Suprapubic skin (tissue), 3 donors: ENCODE results near the gene IGLL5.

ENCODE experiments used
- EP300 ChIP-seq: sonication (generic); formaldehyde crosslinking; IDR thresholded peaks from one replicate; pipeline ENCODE4 v1.6.1; 2017; ENCODE audit warnings: antibody characterized with exemption
- POLR2A ChIP-seq, 2 donors: fragments of 450-650 bp; IDR thresholded peaks; one replicate each; pipeline ENCODE4 v1.6.1; 2017; ENCODE audit warnings: antibody characterized with exemption in 2 of 2, mild to moderate bottlenecking in 2 of 2, moderate library complexity in 2 of 2
- TF ChIP-seq, protein P1 (sequence below), 2 donors: fragments of 200-600 bp in 1 of 2; fragments of 450-650 bp in 1 of 2; sonication (generic) in 1 of 2; IDR thresholded peaks; one replicate each; pipeline ENCODE4 v1.5.1; 2016 to 2019; ENCODE audit warnings: antibody characterized with exemption in 2 of 2, mild to moderate bottlenecking in 1 of 2, moderate library complexity in 1 of 2

DNA sequence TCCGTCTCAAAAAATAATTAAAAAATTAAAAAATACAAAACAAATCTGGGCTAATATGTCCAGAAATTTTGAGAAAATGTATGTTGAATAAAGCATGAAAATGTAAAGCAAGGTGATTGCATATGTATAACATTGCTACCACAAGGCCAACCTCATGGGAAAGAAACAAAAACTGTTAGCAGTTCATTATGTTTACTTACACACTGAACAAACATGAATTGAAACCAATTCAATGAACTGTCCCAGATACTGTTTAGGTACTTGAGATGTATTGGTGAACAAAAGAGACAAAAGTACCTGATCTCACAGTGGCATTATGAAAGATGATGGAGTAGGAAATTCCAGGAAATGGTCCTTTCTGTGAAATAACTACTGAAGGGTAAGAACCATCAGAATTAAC lies 43.8 kb upstream of the IGLL5 start:
- TF ChIP-seq POLR2A (IDR thresholded peaks at IDR 0.05) = no peak
- TF ChIP-seq, protein P1, sequence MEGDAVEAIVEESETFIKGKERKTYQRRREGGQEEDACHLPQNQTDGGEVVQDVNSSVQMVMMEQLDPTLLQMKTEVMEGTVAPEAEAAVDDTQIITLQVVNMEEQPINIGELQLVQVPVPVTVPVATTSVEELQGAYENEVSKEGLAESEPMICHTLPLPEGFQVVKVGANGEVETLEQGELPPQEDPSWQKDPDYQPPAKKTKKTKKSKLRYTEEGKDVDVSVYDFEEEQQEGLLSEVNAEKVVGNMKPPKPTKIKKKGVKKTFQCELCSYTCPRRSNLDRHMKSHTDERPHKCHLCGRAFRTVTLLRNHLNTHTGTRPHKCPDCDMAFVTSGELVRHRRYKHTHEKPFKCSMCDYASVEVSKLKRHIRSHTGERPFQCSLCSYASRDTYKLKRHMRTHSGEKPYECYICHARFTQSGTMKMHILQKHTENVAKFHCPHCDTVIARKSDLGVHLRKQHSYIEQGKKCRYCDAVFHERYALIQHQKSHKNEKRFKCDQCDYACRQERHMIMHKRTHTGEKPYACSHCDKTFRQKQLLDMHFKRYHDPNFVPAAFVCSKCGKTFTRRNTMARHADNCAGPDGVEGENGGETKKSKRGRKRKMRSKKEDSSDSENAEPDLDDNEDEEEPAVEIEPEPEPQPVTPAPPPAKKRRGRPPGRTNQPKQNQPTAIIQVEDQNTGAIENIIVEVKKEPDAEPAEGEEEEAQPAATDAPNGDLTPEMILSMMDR (IDR thresholded peaks at IDR 0.05) = no peak
- no peak for TF ChIP-seq EP300
